Neuronal stem cell (in vitro differentiated cells): ENCODE data around the gene CLCN2.

ENCODE experiments used
- DNase-seq: peaks from one replicate; pipeline ENCODE4 v3.0.0-alpha.2; 2013; ENCODE audit warnings: low spot score
- H2AFZ ChIP-seq: one replicate; pipeline ENCODE4 v1.6.1; 2013; ENCODE audit warnings: mild to moderate bottlenecking, low read length, inconsistent platforms
- H2AK5ac ChIP-seq: 2 replicates; pipeline ENCODE4 v1.6.1; 2013; ENCODE audit warnings: low read depth, mild to moderate bottlenecking, inconsistent platforms, low read length, moderate library complexity, mixed read lengths
- H2BK120ac ChIP-seq: 2 replicates; pipeline ENCODE4 v1.6.1; 2013; ENCODE audit warnings: low read depth, mild to moderate bottlenecking, inconsistent platforms, low read length, moderate library complexity, mixed read lengths
- H2BK12ac ChIP-seq: one replicate; pipeline ENCODE4 v1.6.1; 2013; ENCODE audit warnings: low read length, inconsistent platforms
- H2BK15ac ChIP-seq: 2 replicates; pipeline ENCODE4 v1.6.1; 2013; ENCODE audit warnings: mild to moderate bottlenecking, low read length, inconsistent platforms, mixed read lengths
- H2BK5ac ChIP-seq: one replicate; pipeline ENCODE4 v1.6.1; 2013; ENCODE audit warnings: inconsistent platforms, mild to moderate bottlenecking, low read length, moderate library complexity
- H3K14ac ChIP-seq: one replicate; pipeline ENCODE4 v1.6.1; 2013; ENCODE audit warnings: low read length, inconsistent platforms
- H3K18ac ChIP-seq: 2 replicates; pipeline ENCODE4 v1.6.1; 2013; ENCODE audit warnings: low read length, inconsistent platforms
- H3K23ac ChIP-seq: 2 replicates; pipeline ENCODE4 v1.6.1; 2013; ENCODE audit warnings: low read depth, mild to moderate bottlenecking, mixed read lengths, low read length, inconsistent platforms; ENCODE audit not compliant: poor library complexity
- H3K27ac ChIP-seq: replicated peaks from 3 replicates; pipeline ENCODE4 v1.5.1; 2013; ENCODE audit warnings: low read length, inconsistent platforms
- H3K27me3 ChIP-seq, 3 experiments: 2 replicates each; pipeline ENCODE4 v1.6.1; 2013; ENCODE audit warnings: low read length in 3 of 3, mild to moderate bottlenecking in 2 of 3, inconsistent platforms in 1 of 3, low read depth in 1 of 3, mixed read lengths in 1 of 3, moderate library complexity in 1 of 3; ENCODE audit not compliant: control insufficient read depth in 3 of 3, insufficient read depth in 3 of 3
- H3K36me3 ChIP-seq, 2 donors: replicated peaks in 1 of 2; 2 replicates each; pipeline ENCODE4 v1.6.1; 2013; ENCODE audit warnings: low read length in 2 of 2; ENCODE audit not compliant: control insufficient read depth in 2 of 2, insufficient read depth in 2 of 2
- H3K4ac ChIP-seq: 2 replicates; pipeline ENCODE4 v1.6.1; 2013; ENCODE audit warnings: inconsistent platforms, mild to moderate bottlenecking, low read length, moderate library complexity
- H3K4me1 ChIP-seq, 2 donors: 1 replicate in 1 of 2; 2 replicates in 1 of 2; pipeline ENCODE4 v1.6.1; 2013; ENCODE audit warnings: low read length in 2 of 2, low read depth in 1 of 2; ENCODE audit not compliant: control insufficient read depth in 2 of 2, insufficient read depth in 1 of 2
- H3K4me2 ChIP-seq: one replicate; pipeline ENCODE4 v1.6.1; 2013; ENCODE audit warnings: mild to moderate bottlenecking, low read length, inconsistent platforms; ENCODE audit not compliant: insufficient read depth, poor library complexity, severe bottlenecking
- H3K4me3 ChIP-seq, 2 donors: 2 replicates each; pipeline ENCODE4 v1.5.1; 2013; ENCODE audit warnings: low read length in 2 of 2, mild to moderate bottlenecking in 2 of 2, inconsistent platforms in 1 of 2, moderate library complexity in 1 of 2
- H3K79me1 ChIP-seq: one replicate; pipeline ENCODE4 v1.6.1; 2013; ENCODE audit warnings: low read depth, mild to moderate bottlenecking, inconsistent platforms, low read length, moderate library complexity
- H3K9ac ChIP-seq: one replicate; pipeline ENCODE4 v1.6.1; 2013; ENCODE audit warnings: mild to moderate bottlenecking, low read depth, low read length, inconsistent platforms; ENCODE audit not compliant: poor library complexity
- H3K9me3 ChIP-seq, 2 donors: replicated peaks in 1 of 2; 2 replicates each; pipeline versions ENCODE3 to v1.6.1; 2013; ENCODE audit warnings: low read length in 2 of 2, mild to moderate bottlenecking in 2 of 2, inconsistent platforms in 1 of 2, low read depth in 1 of 2, mixed read lengths in 1 of 2, moderate library complexity in 1 of 2; ENCODE audit not compliant: control insufficient read depth in 2 of 2, insufficient read depth in 1 of 2
- H4K8ac ChIP-seq: one replicate; pipeline ENCODE4 v1.6.1; 2013; ENCODE audit warnings: low read depth, mild to moderate bottlenecking, inconsistent platforms, low read length, moderate library complexity
- H4K91ac ChIP-seq: one replicate; pipeline ENCODE4 v1.6.1; 2013; ENCODE audit warnings: low read length, low read depth, mild to moderate bottlenecking, inconsistent platforms; ENCODE audit not compliant: poor library complexity
- WGBS, 2 donors: extraction: QIAGEN DNeasy Blood & Tissue Kit; methylation state at CpG; one replicate each; pipeline ENCODE4 v1.1.7; 2013; ENCODE audit warnings: missing lambda C conversion rate in 2 of 2, mixed read lengths in 1 of 2; ENCODE audit not compliant: insufficient read length in 2 of 2, insufficient replicate concordance in 1 of 2; ENCODE audit errors: extremely low coverage in 2 of 2; 5-methylcytosine and 5-hydroxymethylcytosine counted together

CLCN2 gene

GRCh38 chr3:184375747-184376461 lies 14.5 kb upstream of the CLCN2 start:
- Histone ChIP-seq H3K14ac (no peak overlapping the region), H4K91ac (no peak overlapping the region), H2BK15ac (no peak overlapping the region), H4K8ac (no peak overlapping the region), H3K27me3 (peaks cover 4 to 8% (median 5%) of the 10 kb centered on the region in 3 experiments), H3K4me1 (peaks cover 29 to 36% of the 10 kb centered on the region in 2 donors), H3K9me3 (no peaks in the 10 kb centered on the region), H3K36me3 (peaks cover 0 to 11% of the 10 kb centered on the region in 2 donors), H3K4ac (no peak overlapping the region), H2AFZ (no peak overlapping the region), H2AK5ac (peak overlapping the region; percentile 53), H2BK12ac (no peak overlapping the region), H3K4me3 (no peak overlapping the region), H3K79me1 (no peaks in the 10 kb centered on the region), H2BK5ac (no peak overlapping the region), H2BK120ac (no peak overlapping the region), H3K23ac (no peak overlapping the region), H3K18ac (no peak overlapping the region), H3K9ac (no peak overlapping the region), H3K27ac (no peak overlapping the region), H3K4me2 (no peak overlapping the region)
- DNase-seq, result no peak
- WGBS, 2 donors, result no CpG with 5 or more reads among the region's 12 CpGs

- Histone ChIP-seq H2BK12ac (no peak overlapping the region), H3K4me3 (no peak overlapping the region), H3K4me1 (peaks cover 18 to 22% of the 10 kb centered on the region in 2 donors), H3K4ac (no peak overlapping the region), H2BK120ac (no peak overlapping the region), H3K79me1 (no peaks in the 10 kb centered on the region), H4K8ac (no peak overlapping the region), H3K36me3 (peaks cover 9 to 33% of the 10 kb centered on the region in 2 donors), H3K23ac (no peak overlapping the region), H2BK15ac (no peak overlapping the region), H2AK5ac (no peak overlapping the region), H3K4me2 (no peak overlapping the region), H2AFZ (no peak overlapping the region), H4K91ac (no peak overlapping the region), H3K9ac (no peak overlapping the region), H3K27ac (no peak overlapping the region), H2BK5ac (no peak overlapping the region), H3K18ac (no peak overlapping the region), H3K9me3 (no peaks in the 10 kb centered on the region), H3K27me3 (no peaks in the 10 kb centered on the region), H3K14ac (no peak overlapping the region)
- DNase-seq, result no peak
- no CpG with 5 or more reads among the region's 6 CpGs for WGBS, 2 donors
Measured at GRCh38 chr3:184373422-184373821, 12.0 kb upstream of the CLCN2 start.

- DNase-seq, result no peak
- H3K18ac ChIP-seq, result no peak overlapping the region
- no peak overlapping the region for H2BK15ac ChIP-seq
- H2AFZ ChIP-seq, result no peak overlapping the region
- H3K14ac ChIP-seq, result no peak overlapping the region
- peaks cover 13 to 17% of the 10 kb centered on the region in 2 donors for H3K4me1 ChIP-seq
- no peaks in the 10 kb centered on the region for H3K9me3 ChIP-seq
- no CpG with 5 or more reads among the region's 5 CpGs for WGBS, 2 donors
- H3K4ac ChIP-seq, result no peak overlapping the region
- no peak overlapping the region for H4K8ac ChIP-seq
- H3K23ac ChIP-seq, result no peak overlapping the region
- H2BK12ac ChIP-seq, result no peak overlapping the region
- no peaks in the 10 kb centered on the region for H3K27me3 ChIP-seq
- H3K4me3 ChIP-seq, result no peak overlapping the region
- no peaks in the 10 kb centered on the region for H3K79me1 ChIP-seq
- no peak overlapping the region for H4K91ac ChIP-seq
- peak overlapping the region; percentile 38 for H3K9ac ChIP-seq
- no peak overlapping the region for H2AK5ac ChIP-seq
- H3K36me3 ChIP-seq, result peaks cover 12 to 38% of the 10 kb centered on the region in 2 donors
- H3K27ac ChIP-seq, result no peak overlapping the region
- no peak overlapping the region for H2BK5ac ChIP-seq
- H2BK120ac ChIP-seq, result no peak overlapping the region
- H3K4me2 ChIP-seq, result no peak overlapping the region
Measured at GRCh38 chr3:184372911-184373310, 11.5 kb upstream of the CLCN2 start.

- peaks cover 7 to 11% of the 10 kb centered on the region in 2 donors for H3K4me1 ChIP-seq
- H2AK5ac ChIP-seq, result no peak overlapping the region
- H3K4me3 ChIP-seq, result no peak overlapping the region
- no peak overlapping the region for H2BK5ac ChIP-seq
- H3K79me1 ChIP-seq, result no peaks in the 10 kb centered on the region
- no peak overlapping the region for H2BK12ac ChIP-seq
- H3K27me3 ChIP-seq, result no peaks in the 10 kb centered on the region
- H2AFZ ChIP-seq, result no peak overlapping the region
- no peak overlapping the region for H3K18ac ChIP-seq
- no peak overlapping the region for H3K23ac ChIP-seq
- no peak overlapping the region for H3K9ac ChIP-seq
- no CpG with 5 or more reads among the region's 8 CpGs for WGBS, 2 donors
- no peak overlapping the region for H4K8ac ChIP-seq
- no peak for DNase-seq
- H3K27ac ChIP-seq, result no peak overlapping the region
- no peak overlapping the region for H3K4ac ChIP-seq
- no peak overlapping the region for H2BK15ac ChIP-seq
- no peak overlapping the region for H3K4me2 ChIP-seq
- no peak overlapping the region for H3K14ac ChIP-seq
- no peak overlapping the region for H4K91ac ChIP-seq
- no peaks in the 10 kb centered on the region for H3K9me3 ChIP-seq
- peaks cover 15 to 42% of the 10 kb centered on the region in 2 donors for H3K36me3 ChIP-seq
- no peak overlapping the region for H2BK120ac ChIP-seq
Measured at GRCh38 chr3:184372296-184372821, 11.0 kb upstream of the CLCN2 start.
